ENCODE measurements around the gene REXO2.
A peak's percentile ranks its signal among the peaks of the same experiment; 100 is the strongest.

REXO2 gene

GRCh38 chr11:114439229-114440120, at the start of gene REXO2:
TSS of gene REXO2 (plus strand) at chr11:114439467. CDS start at chr11:114439529, 62 bp downstream.
- peak within 1 kb of the TSS; percentile 77 to 97 for H3K4me3 ChIP-seq
- peak; percentile 19 to 27 for TF ChIP-seq CTCF (IDR thresholded peaks at IDR 0.05)
- peaks cover 2 to 10% (median 7%) of the 10 kb centered on the region in 3 donors for H3K36me3 ChIP-seq
- intact Hi-C loops (cut with DNase I; ENCODE audit: low total_unique reads): loop anchor here (5.0 kb wide), 1 partner anchor 37 kb away; the partner anchor contains the start of genes C11orf71 and RBM7
- DNase-seq: peak; percentile 97
- H3K27ac ChIP-seq: peak within 1 kb of the TSS; percentile 81 to 88
- H3K9me3 ChIP-seq: no peaks in the 10 kb centered on the region
- H3K4me1 ChIP-seq: peaks cover 0 to 47% (median 10%) of the 10 kb centered on the region in 4 donors
- H3K27me3 ChIP-seq: no peaks in the 10 kb centered on the region

DNA sequence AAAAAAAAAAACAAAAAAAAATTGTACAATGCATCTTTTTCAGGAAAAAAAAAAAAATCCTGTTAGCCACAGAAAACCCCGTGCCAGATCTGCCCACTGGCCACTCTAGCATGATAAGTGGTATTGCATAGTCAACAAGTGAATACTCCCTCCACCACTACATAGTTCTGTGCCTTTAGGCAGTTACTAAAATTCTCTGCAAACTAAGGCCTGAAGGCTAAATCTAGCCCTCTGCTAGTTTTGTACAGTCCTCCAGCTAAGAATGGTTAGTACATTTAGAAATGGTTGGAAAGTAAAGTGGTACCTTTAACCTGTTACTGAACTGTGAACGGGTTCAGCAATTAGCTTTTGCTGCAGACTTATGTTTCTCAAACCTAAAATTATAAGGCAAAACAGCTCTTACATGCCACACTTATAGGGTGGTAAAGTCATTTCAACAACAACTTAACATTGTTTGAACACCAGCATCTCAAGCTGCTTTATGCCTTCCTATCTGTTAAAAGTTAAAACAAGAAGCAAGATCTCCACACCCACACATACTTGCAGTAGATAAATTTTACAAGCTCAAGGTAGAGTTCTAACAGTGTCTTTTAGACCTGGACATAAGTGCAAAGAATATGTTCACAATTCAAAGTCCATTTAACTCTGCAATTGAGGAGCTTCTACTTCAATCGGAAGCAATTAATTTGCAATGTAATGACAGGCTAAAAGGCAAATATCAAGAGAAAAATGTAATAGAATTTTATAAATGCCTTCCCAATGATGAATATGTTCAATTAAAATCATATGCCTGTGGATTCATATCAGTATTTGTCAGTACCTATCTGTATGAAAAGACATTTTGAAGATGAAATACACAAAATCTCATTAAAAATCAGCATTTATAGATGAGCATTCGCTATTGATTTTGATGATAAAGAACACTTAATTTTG, 46.3 kb upstream of the REXO2 start:
- no peaks in the 10 kb centered on the region for H3K4me1 ChIP-seq
- H3K27ac ChIP-seq: no peak overlapping the region
- H3K36me3 ChIP-seq: no peaks in the 10 kb centered on the region
- intact Hi-C loops (cut with DNase I; ENCODE audit: low total_unique reads): no loop called here
- no peak for DNase-seq
- TF ChIP-seq CTCF (IDR thresholded peaks at IDR 0.05): no peak
- H3K4me3 ChIP-seq: no peak overlapping the region
- no peaks in the 10 kb centered on the region for H3K9me3 ChIP-seq
- H3K27me3 ChIP-seq: no peaks in the 10 kb centered on the region

DNA sequence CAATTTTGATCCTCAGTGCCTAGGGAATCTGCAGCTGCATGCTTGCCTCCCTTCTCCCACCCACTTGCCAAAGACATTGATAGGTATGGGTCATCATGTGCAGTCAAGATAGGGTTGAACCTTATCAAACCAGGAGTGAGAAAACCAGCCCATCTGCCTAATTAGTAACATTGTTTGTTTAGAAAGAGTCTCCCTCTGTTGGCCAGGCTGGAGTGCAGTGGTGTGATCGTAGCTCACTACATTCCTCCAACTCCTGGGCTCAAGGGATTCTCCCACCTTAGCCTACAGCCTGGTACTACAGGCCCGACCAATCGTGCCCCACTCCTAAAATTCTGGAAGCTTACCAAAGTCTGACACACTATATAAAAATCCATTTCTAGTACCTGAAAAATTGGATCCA, 43.5 kb upstream of the REXO2 start:
- Histone ChIP-seq H3K4me3 (no peak overlapping the region), H3K27me3 (no peaks in the 10 kb centered on the region), H3K4me1 (peaks cover 0 to 13% (median 7%) of the 10 kb centered on the region in 4 donors), H3K36me3 (no peaks in the 10 kb centered on the region), H3K27ac (no peak overlapping the region), H3K9me3 (no peaks in the 10 kb centered on the region)
- DNase-seq: no peak
- no peak for TF ChIP-seq CTCF (IDR thresholded peaks at IDR 0.05)
- intact Hi-C loops (cut with DNase I; ENCODE audit: low total_unique reads): no loop called here

DNA sequence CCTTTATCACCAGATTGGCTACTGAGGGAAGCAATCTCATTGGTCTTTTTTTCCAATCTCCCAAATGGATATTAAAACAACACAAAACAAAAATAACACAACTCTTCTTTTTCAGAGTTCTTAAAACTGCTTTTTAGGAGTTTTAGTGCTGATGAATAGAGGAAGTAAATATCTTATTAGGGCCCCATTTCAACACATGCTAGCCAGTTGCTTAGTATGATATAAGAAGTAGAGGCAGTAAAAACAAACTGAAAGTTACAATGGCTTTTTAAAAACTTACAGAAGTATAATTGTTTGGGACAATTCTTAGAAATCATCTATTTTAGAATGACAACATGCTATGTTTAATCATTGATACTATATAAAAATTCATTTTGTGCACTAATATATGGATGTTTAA, 42.4 kb upstream of the REXO2 start:
- intact Hi-C loops (cut with DNase I; ENCODE audit: low total_unique reads): no loop called here
- Histone ChIP-seq H3K27me3 (no peaks in the 10 kb centered on the region), H3K27ac (no peak overlapping the region), H3K4me3 (no peak overlapping the region), H3K4me1 (peaks cover 0 to 18% (median 7%) of the 10 kb centered on the region in 4 donors), H3K9me3 (no peaks in the 10 kb centered on the region), H3K36me3 (no peaks in the 10 kb centered on the region)
- TF ChIP-seq CTCF (IDR thresholded peaks at IDR 0.05): no peak
- DNase-seq: no peak

GRCh38 chr11:114397349-114397982, 41.8 kb upstream of the REXO2 start:
- Histone ChIP-seq H3K27ac (no peak overlapping the region), H3K9me3 (no peaks in the 10 kb centered on the region), H3K4me3 (no peak overlapping the region), H3K4me1 (peaks cover 0 to 22% (median 8%) of the 10 kb centered on the region in 4 donors), H3K27me3 (no peaks in the 10 kb centered on the region), H3K36me3 (no peaks in the 10 kb centered on the region)
- DNase-seq: no peak
- intact Hi-C loops (cut with DNase I; ENCODE audit: low total_unique reads): no loop called here
- no peak for TF ChIP-seq CTCF (IDR thresholded peaks at IDR 0.05)

All from tibial artery (tissue), 4 donors.